Measurements from ENCODE around the gene OPN4.

GRCh38 chr10:86663576-86664339 is 9.4 kb downstream of the OPN4 start:
- TF ChIP-seq CEBPB (IDR thresholded peaks at IDR 0.05) = no peak
- TF ChIP-seq TCF12 (IDR thresholded peaks at IDR 0.05; ENCODE audit: low read depth) = no peak
